B cell (primary cell): ENCODE measurements around the gene C8A. TPM values are rescaled to one million over a fixed set of nuclear protein-coding genes. Genes with fewer than 3 reads are reported as not detected.

ENCODE experiments used
- ATAC-seq: fragments of 200-7000 bp; cut with Tn5 transposase; one replicate; pipeline ENCODE4 v1.10.0; 2021; ENCODE audit warnings: low read depth, mild to moderate bottlenecking, moderate number of reproducible peaks, moderate library complexity
- CTCF ChIA-PET: fragments of 350-600 bp; sonication (Branson Sonifier 250); formaldehyde crosslinking; loops from one replicate; lab custom pipeline; 2021; ENCODE audit warnings: antibody characterized with exemption, inconsistent platforms; lab: Charles Lee
- POLR2A ChIA-PET: fragments of 350-600 bp; sonication (Branson Sonifier 250); formaldehyde crosslinking; loops from one replicate; lab custom pipeline; 2021; ENCODE audit warnings: antibody characterized with exemption; lab: Charles Lee
- DNase-seq: peaks from one replicate; pipeline ENCODE4 v3.0.0; 2013
- H2AFZ ChIP-seq: 2 replicates; pipeline ENCODE4 v1.6.1; 2012; ENCODE audit warnings: mild to moderate bottlenecking, low read depth, low read length; ENCODE audit not compliant: insufficient read depth, poor library complexity, severe bottlenecking
- H3K27ac ChIP-seq, 2 donors: 1 replicate in 1 of 2; 2 replicates in 1 of 2; pipeline ENCODE4 v1.5.1; 2012 to 2013; ENCODE audit warnings: low read length in 2 of 2, mild to moderate bottlenecking in 2 of 2, moderate library complexity in 1 of 2
- H3K27me3 ChIP-seq, 4 experiments: fragments of 200-600 bp in 1 of 4; sonication (generic) in 1 of 4; replicated peaks in 1 of 4; 1 replicate in 2 of 4; 2 replicates in 2 of 4; pipeline versions ENCODE4 v1.6.1 to v1.7.0; 2013 to 2016; ENCODE audit warnings: low read length in 3 of 4, mild to moderate bottlenecking in 2 of 4, mixed read lengths in 1 of 4, moderate library complexity in 1 of 4; ENCODE audit not compliant: insufficient read depth in 4 of 4, control insufficient read depth in 3 of 4; ENCODE audit errors: control extremely low read depth in 1 of 4
- H3K36me3 ChIP-seq, 2 experiments: replicated peaks in 1 of 2; 1 replicate in 1 of 2; 2 replicates in 1 of 2; pipeline versions ENCODE4 v1.6.1 to v1.7.1; 2013; ENCODE audit warnings: low read length in 1 of 2; ENCODE audit not compliant: insufficient read depth in 2 of 2, control insufficient read depth in 1 of 2; ENCODE audit errors: control extremely low read depth in 1 of 2, extremely low read depth in 1 of 2
- H3K4me1 ChIP-seq, 2 donors: fragments of 200-600 bp in 1 of 2; sonication (generic) in 1 of 2; 1 replicate in 1 of 2; 2 replicates in 1 of 2; pipeline versions ENCODE4 v1.5.1 to v1.6.1; 2013 to 2017; ENCODE audit warnings: low read length in 2 of 2; ENCODE audit not compliant: control insufficient read depth in 2 of 2, insufficient read depth in 2 of 2
- H3K4me2 ChIP-seq: replicated peaks from 2 replicates; pipeline ENCODE3; 2012; ENCODE audit warnings: mild to moderate bottlenecking, low read depth, low read length; ENCODE audit not compliant: poor library complexity, severe bottlenecking
- H3K4me3 ChIP-seq, 5 experiments: fragments of 200-600 bp in 1 of 5; sonication (generic) in 1 of 5; 1 replicate in 3 of 5; 2 replicates in 2 of 5; pipeline versions ENCODE4 v1.5.1 to v1.7.0; 2011 to 2016; ENCODE audit warnings: low read length in 4 of 5, mild to moderate bottlenecking in 4 of 5, low read depth in 2 of 5, control low read depth in 1 of 5, moderate library complexity in 1 of 5; ENCODE audit not compliant: insufficient read depth in 1 of 5; ENCODE audit errors: control extremely low read depth in 1 of 5, extremely low read depth in 1 of 5
- H3K79me2 ChIP-seq: fragments of 200-600 bp; sonication (generic); one replicate; pipeline ENCODE4 v1.6.0; 2016; ENCODE audit warnings: low read length; ENCODE audit not compliant: control insufficient read depth, insufficient read depth
- H3K9ac ChIP-seq: fragments of 200-600 bp; sonication (generic); 2 replicates; pipeline ENCODE4 v1.6.1; 2017; ENCODE audit warnings: mild to moderate bottlenecking, low read length, moderate library complexity
- H3K9me3 ChIP-seq, 3 donors: one replicate each; pipeline versions ENCODE4 v1.6.1 to v1.7.1; 2013; ENCODE audit warnings: low read length in 2 of 3; ENCODE audit not compliant: control insufficient read depth in 2 of 3, insufficient read depth in 1 of 3; ENCODE audit errors: control extremely low read depth in 1 of 3
- H4K20me1 ChIP-seq: 2 replicates; pipeline ENCODE4 v1.6.0; 2012; ENCODE audit warnings: mild to moderate bottlenecking, low read length; ENCODE audit not compliant: insufficient read depth, control insufficient read depth, poor library complexity, severe bottlenecking
- H3K27ac Mint-ChIP-seq: one replicate; pipeline ENCODE4 v1.8.0; 2021; ENCODE audit warnings: mixed read lengths
- H3K27me3 Mint-ChIP-seq: one replicate; pipeline ENCODE4 v1.8.0; 2021; ENCODE audit warnings: mixed read lengths
- H3K4me1 Mint-ChIP-seq: one replicate; pipeline ENCODE4 v1.8.0; 2021; ENCODE audit warnings: mixed read lengths
- H3K4me3 Mint-ChIP-seq: one replicate; pipeline ENCODE4 v1.8.0; 2021; ENCODE audit warnings: mixed read lengths
- H3K9me3 Mint-ChIP-seq: one replicate; pipeline ENCODE4 v1.8.0; 2022; ENCODE audit warnings: mixed read lengths; ENCODE audit not compliant: insufficient read depth
- EZH2 ChIP-seq: IDR thresholded peaks from 2 replicates; pipeline ENCODE4 v1.6.1; 2012; ENCODE audit warnings: borderline replicate concordance, low read depth, mild to moderate bottlenecking, moderate library complexity, low read length; ENCODE audit not compliant: insufficient read depth, poor library complexity, severe bottlenecking
- WGBS: methylation state at CpG from one replicate; pipeline ENCODE4 v1.1.5; 2013; ENCODE audit warnings: missing lambda C conversion rate; ENCODE audit not compliant: insufficient coverage; 5-methylcytosine and 5-hydroxymethylcytosine counted together
- intact Hi-C: fragments of 100-400 bp; cut with micrococcal nuclease; formaldehyde crosslinking; loops from one replicate; pipeline ENCODE4 v1.10.0; 2022
- polyA plus RNA-seq: library from polyadenylated mRNA; depleted of rRNA; stranded (reverse); fragments of >200 nt; gene quantifications from 2 replicates; pipeline ENCODE4 v1.2.3, GENCODE V29; 2012
- total RNA-seq, 2 donors: library from RNA; stranded (reverse); fragments of 120-200 nt in 1 of 2; gene quantifications; 1 replicate in 1 of 2; 2 replicates in 1 of 2; pipeline versions ENCODE4 v1.2.3 to v1.2.4, GENCODE V29; 2013 to 2022
- TF ChIP-seq, protein P1 (sequence below): fragments of 200-600 bp; IDR thresholded peaks from one replicate; pipeline ENCODE4 v1.8.0; 2022; ENCODE audit warnings: antibody characterized with exemption, mild to moderate bottlenecking

Gene C8A
- total and polyA plus RNA-seq, 2 donors (not counting 1 experiment from before 2014, with no cell fraction given), result not detected

DNA sequence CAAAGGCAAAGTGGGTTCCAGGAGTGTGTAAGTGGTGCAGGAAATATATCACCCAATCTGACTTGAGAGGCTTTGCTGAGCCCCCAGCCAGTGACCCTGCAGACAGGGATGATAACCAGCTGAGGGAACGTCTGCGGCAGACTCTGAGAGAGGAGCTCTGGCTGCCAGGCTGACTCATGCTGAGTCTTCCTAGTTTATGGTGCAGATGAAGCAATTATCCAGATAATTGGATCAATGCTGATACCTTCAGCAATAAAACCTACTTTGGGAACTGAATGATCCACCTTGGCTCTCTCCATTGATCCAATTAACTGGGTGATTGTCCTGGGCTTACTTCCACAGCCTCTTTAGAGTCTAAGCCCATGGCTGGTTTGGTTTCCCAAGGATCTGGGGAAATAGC, 103.9 kb downstream of the C8A start:
- no peak overlapping the region for H3K27ac Mint-ChIP-seq
- Histone ChIP-seq H3K9ac (no peak overlapping the region), H3K4me3 (no peak overlapping the region), H3K27me3 (no peaks in the 10 kb centered on the region), H3K9me3 (no peaks in the 10 kb centered on the region), H4K20me1 (no peaks in the 10 kb centered on the region), H3K79me2 (no peaks in the 10 kb centered on the region), H3K36me3 (no peaks in the 10 kb centered on the region), H3K4me1 (no peaks in the 10 kb centered on the region), H2AFZ (no peak overlapping the region), H3K27ac (no peak overlapping the region), H3K4me2 (no peak overlapping the region)
- ChIA-PET CTCF (no interaction called here), POLR2A (no interaction called here)
- H3K4me1 Mint-ChIP-seq, result no peaks in the 10 kb centered on the region
- peaks cover 16% of the 10 kb centered on the region for H3K27me3 Mint-ChIP-seq
- ATAC-seq (no peak), DNase-seq (no peak)
- intact Hi-C loops, result no loop called here
- H3K9me3 Mint-ChIP-seq, result no peaks in the 10 kb centered on the region
- H3K4me3 Mint-ChIP-seq, result no peak overlapping the region
- WGBS, result no CpG with 5 or more reads among the region's 2 CpGs
- TF ChIP-seq EZH2, result no peak
- TF ChIP-seq, protein P1, sequence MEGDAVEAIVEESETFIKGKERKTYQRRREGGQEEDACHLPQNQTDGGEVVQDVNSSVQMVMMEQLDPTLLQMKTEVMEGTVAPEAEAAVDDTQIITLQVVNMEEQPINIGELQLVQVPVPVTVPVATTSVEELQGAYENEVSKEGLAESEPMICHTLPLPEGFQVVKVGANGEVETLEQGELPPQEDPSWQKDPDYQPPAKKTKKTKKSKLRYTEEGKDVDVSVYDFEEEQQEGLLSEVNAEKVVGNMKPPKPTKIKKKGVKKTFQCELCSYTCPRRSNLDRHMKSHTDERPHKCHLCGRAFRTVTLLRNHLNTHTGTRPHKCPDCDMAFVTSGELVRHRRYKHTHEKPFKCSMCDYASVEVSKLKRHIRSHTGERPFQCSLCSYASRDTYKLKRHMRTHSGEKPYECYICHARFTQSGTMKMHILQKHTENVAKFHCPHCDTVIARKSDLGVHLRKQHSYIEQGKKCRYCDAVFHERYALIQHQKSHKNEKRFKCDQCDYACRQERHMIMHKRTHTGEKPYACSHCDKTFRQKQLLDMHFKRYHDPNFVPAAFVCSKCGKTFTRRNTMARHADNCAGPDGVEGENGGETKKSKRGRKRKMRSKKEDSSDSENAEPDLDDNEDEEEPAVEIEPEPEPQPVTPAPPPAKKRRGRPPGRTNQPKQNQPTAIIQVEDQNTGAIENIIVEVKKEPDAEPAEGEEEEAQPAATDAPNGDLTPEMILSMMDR, result no peak

DNA sequence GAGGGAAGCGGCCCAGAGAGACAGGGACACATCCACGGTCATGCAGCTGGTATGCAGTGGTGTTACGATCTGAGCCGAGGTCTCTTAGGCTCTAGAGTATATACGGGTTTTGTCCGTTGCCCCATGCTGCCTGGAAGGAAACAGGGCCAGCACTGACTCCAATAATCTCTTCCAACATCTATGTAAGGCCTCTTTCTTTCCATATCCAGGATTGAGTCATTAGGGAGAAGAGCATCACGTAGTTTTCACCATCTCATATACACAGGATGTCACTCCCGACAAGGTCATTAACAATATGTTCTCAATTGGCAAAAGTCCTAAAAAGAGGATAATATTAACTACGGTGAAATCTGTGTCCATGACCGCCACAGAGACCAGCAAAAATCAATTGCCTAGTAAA, 106.8 kb downstream of the C8A start:
- no peak overlapping the region for H3K4me3 ChIP-seq
- no peak overlapping the region for H3K27ac ChIP-seq
- Mint-ChIP-seq H3K9me3 (no peaks in the 10 kb centered on the region), H3K27ac (no peak overlapping the region), H3K27me3 (peaks cover 6% of the 10 kb centered on the region), H3K4me1 (no peaks in the 10 kb centered on the region), H3K4me3 (no peak overlapping the region)
- H3K36me3 ChIP-seq, result no peaks in the 10 kb centered on the region
- H2AFZ ChIP-seq, result no peak overlapping the region
- no peak overlapping the region for H3K4me2 ChIP-seq
- CTCF ChIA-PET, result no interaction called here
- H3K27me3 ChIP-seq, result no peaks in the 10 kb centered on the region
- WGBS, result 95% methylated on average over 8 of the region's 10 CpGs
- intact Hi-C loops, result no loop called here
- POLR2A ChIA-PET, result no interaction called here
- DNase-seq (no peak), ATAC-seq (no peak)
- H3K9ac ChIP-seq, result no peak overlapping the region
- no peaks in the 10 kb centered on the region for H4K20me1 ChIP-seq
- TF ChIP-seq EZH2, result no peak
- TF ChIP-seq, protein P1, result no peak
- H3K4me1 ChIP-seq, result no peaks in the 10 kb centered on the region
- H3K9me3 ChIP-seq, result no peaks in the 10 kb centered on the region
- H3K79me2 ChIP-seq, result no peaks in the 10 kb centered on the region
